ENCODE measurements around the gene RWDD2A. TPM values are rescaled to one million over a fixed set of nuclear protein-coding genes. Genes with fewer than 3 reads are reported as not detected.

Gene RWDD2A
- total and polyA plus RNA-seq, 9 donors: 2.8 to 5.3 (median 4.4) TPM

- WGBS, 3 donors: 64 to 79% (median 72%) methylated on average over 2 of the region's 2 CpGs
Observed at GRCh38 chr6:83199863-83200225, 6.7 kb downstream of the RWDD2A start.

DNA sequence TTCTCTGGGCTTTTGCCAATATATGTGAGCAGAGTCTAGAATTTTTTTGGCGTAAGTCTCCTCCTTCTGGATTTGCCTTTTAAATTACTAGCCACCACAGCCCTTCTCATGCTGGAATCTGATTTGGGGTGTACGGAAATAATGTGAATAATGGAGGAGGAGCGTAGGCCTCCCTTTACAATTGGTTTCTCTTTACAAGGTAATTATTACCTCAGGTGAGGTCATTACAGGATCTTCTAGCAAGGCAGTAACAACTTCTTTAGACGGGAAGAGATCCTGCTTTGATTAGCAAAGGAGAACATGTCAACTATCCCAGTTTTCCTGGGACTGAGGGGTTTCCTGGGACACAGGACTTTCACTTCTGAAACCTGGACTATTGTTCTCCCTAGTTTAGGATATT, 8.9 kb downstream of the RWDD2A start:
- no peak for DNase-seq
- Histone ChIP-seq H3K9me3 (no peaks in the 10 kb centered on the region), H3K4me3 (no peak overlapping the region), H3K27ac (no peak overlapping the region), H3K4me1 (ENCODE audit: insufficient read depth) (no peaks in the 10 kb centered on the region), H3K27me3 (no peaks in the 10 kb centered on the region), H3K36me3 (no peaks in the 10 kb centered on the region)
- WGBS, 3 donors: 71 to 79% (median 74%) methylated on average over 4 of the region's 4 CpGs
- no peak for TF ChIP-seq POLR2A (IDR thresholded peaks at IDR 0.05)
- TF ChIP-seq CTCF (IDR thresholded peaks at IDR 0.05): no peak
- no peak for TF ChIP-seq EP300 (IDR thresholded peaks at IDR 0.05)
- intact Hi-C loops (cut with DNase I): no loop called here

More at GRCh38 chr6:83199863-83200225, 6.7 kb downstream of the RWDD2A start:
- Histone ChIP-seq H3K4me1 (ENCODE audit: insufficient read depth) (no peaks in the 10 kb centered on the region), H3K9me3 (no peaks in the 10 kb centered on the region), H3K27me3 (no peaks in the 10 kb centered on the region), H3K36me3 (no peaks in the 10 kb centered on the region), H3K27ac (no peak overlapping the region), H3K4me3 (no peak overlapping the region)
- intact Hi-C loops (cut with DNase I): loop anchor here in 1 of 4 donors (10.0 kb wide), 1 partner anchor 125 kb away; no protein-coding TSS in a partner anchor
- no peak for DNase-seq
- TF ChIP-seq CTCF (IDR thresholded peaks at IDR 0.05): no peak
- TF ChIP-seq EP300 (IDR thresholded peaks at IDR 0.05): no peak
- TF ChIP-seq POLR2A (IDR thresholded peaks at IDR 0.05): no peak

- H3K36me3 ChIP-seq: no peaks in the 10 kb centered on the region
- no peaks in the 10 kb centered on the region for H3K27me3 ChIP-seq
- H3K9me3 ChIP-seq: no peaks in the 10 kb centered on the region
- DNase-seq: peak; percentile 45 to 74 (median 58)
- H3K4me1 ChIP-seq (ENCODE audit: insufficient read depth): peaks cover 1% of the 10 kb centered on the region
- intact Hi-C loops (cut with DNase I): loop anchor here in 3 of 4 donors (5.0 to 10.0 kb wide), 3 partner anchors 148 to 297 kb away; partner anchors contain the start of genes DOP1A (in 3 of the 3), UBE3D (in 3 of the 3) and PRSS35 (in 1 of the 3)
- peak overlapping the region in 1 of 2 donors; percentile 40 for H3K27ac ChIP-seq
- no peak overlapping the region for H3K4me3 ChIP-seq
- 12 to 19% (median 12%) methylated on average over 7 of the region's 7 CpGs for WGBS, 3 donors
- TF ChIP-seq EP300 (IDR thresholded peaks at IDR 0.05) (no peak), POLR2A (IDR thresholded peaks at IDR 0.05) (no peak), CTCF (IDR thresholded peaks at IDR 0.05) (peak; percentile 59 to 75 (median 62))
Observed at GRCh38 chr6:83215131-83216047, 22.2 kb downstream of the RWDD2A start.

DNA sequence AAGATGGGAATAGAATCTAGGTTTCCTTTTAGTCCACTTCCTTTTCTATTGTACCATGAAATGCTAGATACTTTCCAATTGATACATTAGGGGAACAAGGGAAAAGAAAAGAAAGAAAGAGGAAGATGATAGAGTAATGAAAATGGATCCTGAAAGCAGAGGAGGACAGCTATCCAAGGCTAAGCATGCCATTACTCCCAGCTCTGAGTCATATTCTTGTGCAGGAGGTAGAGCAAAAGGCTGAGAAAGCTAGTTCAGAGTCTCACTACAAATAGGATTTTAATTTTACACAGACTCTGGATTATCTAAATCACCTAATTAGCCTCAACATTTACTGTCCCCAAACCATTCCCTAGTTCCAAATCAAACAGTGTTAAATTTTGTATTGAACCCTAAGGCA, 23.6 kb downstream of the RWDD2A start:
- H3K27ac ChIP-seq: no peak overlapping the region
- DNase-seq: no peak
- H3K4me3 ChIP-seq: no peak overlapping the region
- H3K36me3 ChIP-seq: no peaks in the 10 kb centered on the region
- peaks cover 1% of the 10 kb centered on the region for H3K4me1 ChIP-seq (ENCODE audit: insufficient read depth)
- no peak for TF ChIP-seq CTCF (IDR thresholded peaks at IDR 0.05)
- TF ChIP-seq EP300 (IDR thresholded peaks at IDR 0.05): no peak
- no peak for TF ChIP-seq POLR2A (IDR thresholded peaks at IDR 0.05)
- H3K9me3 ChIP-seq: no peaks in the 10 kb centered on the region
- H3K27me3 ChIP-seq: no peaks in the 10 kb centered on the region
- intact Hi-C loops (cut with DNase I): loop anchor here in 3 of 4 donors (5.0 to 10.0 kb wide), 3 partner anchors 150 to 295 kb away; partner anchors contain the start of genes DOP1A (in 3 of the 3), UBE3D (in 3 of the 3) and PRSS35 (in 1 of the 3)

Data from ovary (tissue), 9 donors.